ENCODE results near the gene ASTE1.
A peak's percentile ranks its signal among the peaks of the same experiment; 100 is the strongest.

The ASTE1 gene, protein sequence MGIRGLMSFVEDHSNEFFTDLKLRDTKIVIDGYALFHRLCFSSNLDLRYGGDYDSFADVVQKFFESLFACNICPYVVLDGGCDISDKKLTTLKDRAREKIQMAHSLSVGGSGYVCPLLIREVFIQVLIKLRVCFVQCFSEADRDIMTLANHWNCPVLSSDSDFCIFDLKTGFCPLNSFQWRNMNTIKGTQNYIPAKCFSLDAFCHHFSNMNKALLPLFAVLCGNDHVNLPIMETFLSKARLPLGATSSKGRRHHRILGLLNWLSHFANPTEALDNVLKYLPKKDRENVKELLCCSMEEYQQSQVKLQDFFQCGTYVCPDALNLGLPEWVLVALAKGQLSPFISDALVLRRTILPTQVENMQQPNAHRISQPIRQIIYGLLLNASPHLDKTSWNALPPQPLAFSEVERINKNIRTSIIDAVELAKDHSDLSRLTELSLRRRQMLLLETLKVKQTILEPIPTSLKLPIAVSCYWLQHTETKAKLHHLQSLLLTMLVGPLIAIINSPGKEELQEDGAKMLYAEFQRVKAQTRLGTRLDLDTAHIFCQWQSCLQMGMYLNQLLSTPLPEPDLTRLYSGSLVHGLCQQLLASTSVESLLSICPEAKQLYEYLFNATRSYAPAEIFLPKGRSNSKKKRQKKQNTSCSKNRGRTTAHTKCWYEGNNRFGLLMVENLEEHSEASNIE

DNA sequence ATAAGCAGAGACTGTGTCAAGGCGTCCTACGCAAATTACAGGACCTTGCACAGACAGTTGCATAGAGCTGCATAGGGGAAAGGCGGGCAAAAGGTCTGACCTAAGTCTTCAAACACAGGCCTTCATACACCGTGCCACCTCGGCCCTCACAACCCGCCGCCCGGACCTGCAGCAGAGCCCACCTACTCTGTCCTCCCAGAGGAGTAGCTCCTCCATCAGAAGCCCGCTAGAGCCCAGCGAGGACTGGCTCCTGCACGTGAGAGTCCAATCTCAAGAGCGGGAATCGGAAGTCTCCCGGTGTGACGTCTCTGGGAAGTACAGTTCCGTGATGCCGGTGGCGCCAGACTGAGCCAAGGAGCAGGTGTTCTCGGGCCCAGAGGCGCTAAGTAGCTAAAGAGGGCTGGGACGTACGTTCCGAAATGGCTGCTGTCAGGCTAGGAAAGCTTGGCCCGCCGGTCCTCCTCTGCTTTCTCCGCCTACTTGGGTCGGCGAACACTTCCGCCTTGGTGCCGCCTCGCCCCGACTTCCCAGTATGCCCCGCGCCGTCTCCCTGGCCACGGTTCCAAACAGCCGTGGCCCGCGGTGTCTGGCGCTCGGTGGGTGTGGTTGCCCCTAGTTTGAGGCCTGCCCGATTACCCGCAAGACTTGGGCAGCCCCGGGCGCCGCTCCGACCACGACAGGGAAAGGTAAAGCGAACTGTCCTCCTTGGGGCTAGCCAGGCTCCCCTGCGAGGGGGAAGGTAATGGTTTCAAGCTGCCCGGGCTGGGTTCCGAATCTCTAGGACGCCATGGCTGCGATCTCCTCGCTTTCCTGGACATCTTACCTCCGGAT lies at the start of gene ASTE1, which contains the start of gene NEK11:
ASTE1 (minus strand) TSS at position 505 of the 831 bp plus-strand sequence. CDS start 1,519 bp downstream, outside the sequence.
NEK11 (plus strand) TSS at position 557 of the 831 bp plus-strand sequence. CDS start 2,832 bp downstream, outside the sequence.
- Histone ChIP-seq H3K4me1 (ENCODE audit: low read depth, poor library complexity, severe bottlenecking) (peaks cover 11% of the 10 kb centered on the region), H3K27me3 (ENCODE audit: insufficient read depth, low read depth) (no peaks in the 10 kb centered on the region), H3K4me2 (peak within 1 kb of the TSS; percentile 61), H3K4me3 (IDR thresholded peaks at IDR 0.05; ENCODE audit: insufficient read depth, low read depth, low read length) (peak within 1 kb of the TSS; percentile 98), H4K20me1 (ENCODE audit: insufficient read depth) (no peaks in the 10 kb centered on the region), H3K79me2 (ENCODE audit: insufficient read depth, low read depth) (no peaks in the 10 kb centered on the region), H3K27ac (peak within 1 kb of the TSS; percentile 79), H3K9ac (peak within 1 kb of the TSS; percentile 88), H3K36me3 (ENCODE audit: insufficient read depth) (no peaks in the 10 kb centered on the region), H2AFZ (ENCODE audit: low read depth) (peak within 1 kb of the TSS; percentile 70)
- TF ChIP-seq, protein P1, sequence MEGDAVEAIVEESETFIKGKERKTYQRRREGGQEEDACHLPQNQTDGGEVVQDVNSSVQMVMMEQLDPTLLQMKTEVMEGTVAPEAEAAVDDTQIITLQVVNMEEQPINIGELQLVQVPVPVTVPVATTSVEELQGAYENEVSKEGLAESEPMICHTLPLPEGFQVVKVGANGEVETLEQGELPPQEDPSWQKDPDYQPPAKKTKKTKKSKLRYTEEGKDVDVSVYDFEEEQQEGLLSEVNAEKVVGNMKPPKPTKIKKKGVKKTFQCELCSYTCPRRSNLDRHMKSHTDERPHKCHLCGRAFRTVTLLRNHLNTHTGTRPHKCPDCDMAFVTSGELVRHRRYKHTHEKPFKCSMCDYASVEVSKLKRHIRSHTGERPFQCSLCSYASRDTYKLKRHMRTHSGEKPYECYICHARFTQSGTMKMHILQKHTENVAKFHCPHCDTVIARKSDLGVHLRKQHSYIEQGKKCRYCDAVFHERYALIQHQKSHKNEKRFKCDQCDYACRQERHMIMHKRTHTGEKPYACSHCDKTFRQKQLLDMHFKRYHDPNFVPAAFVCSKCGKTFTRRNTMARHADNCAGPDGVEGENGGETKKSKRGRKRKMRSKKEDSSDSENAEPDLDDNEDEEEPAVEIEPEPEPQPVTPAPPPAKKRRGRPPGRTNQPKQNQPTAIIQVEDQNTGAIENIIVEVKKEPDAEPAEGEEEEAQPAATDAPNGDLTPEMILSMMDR (conservative IDR thresholded peaks at IDR 0.05; ENCODE audit: low read depth, low read length) = 0 out of 2 replicates have a peak, but pooled peaks have one; percentile 14

DNA sequence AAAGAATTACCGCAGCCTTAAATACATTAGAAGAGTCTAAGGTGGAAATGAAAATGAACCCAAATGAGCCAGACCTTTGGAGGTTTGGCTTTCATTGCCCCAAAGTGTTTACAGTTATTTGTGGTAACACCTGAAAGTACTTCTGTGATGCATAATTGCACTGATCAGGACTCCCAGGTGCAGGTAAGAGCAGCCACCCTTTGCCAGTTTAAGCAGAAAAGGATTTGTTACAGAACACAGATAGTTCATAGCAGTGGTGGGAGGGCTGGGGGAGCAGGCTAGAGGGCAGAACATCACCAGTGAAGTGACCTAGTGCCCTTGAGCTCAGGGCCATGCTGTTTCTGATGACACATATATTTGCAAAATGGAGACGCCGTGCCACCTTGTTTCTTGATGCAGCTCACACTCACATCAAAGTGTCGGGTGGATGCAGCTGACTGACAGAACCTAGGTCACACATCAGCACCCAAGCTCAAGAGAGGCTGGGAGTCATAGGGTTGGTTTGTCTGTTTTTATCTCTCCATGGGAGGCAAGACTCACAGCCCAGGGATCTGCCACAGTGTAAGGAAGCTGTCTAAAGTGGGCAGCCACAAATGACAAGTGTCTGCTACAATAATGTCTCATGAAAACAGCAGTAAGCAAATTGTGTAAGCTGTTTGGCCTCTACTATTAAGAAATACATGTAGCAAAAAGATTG lies 49.2 kb upstream of the ASTE1 start:
- Histone ChIP-seq H3K4me3 (IDR thresholded peaks at IDR 0.05; ENCODE audit: insufficient read depth, low read depth, low read length) (no peak overlapping the region), H3K36me3 (ENCODE audit: insufficient read depth) (no peaks in the 10 kb centered on the region), H4K20me1 (ENCODE audit: insufficient read depth) (no peaks in the 10 kb centered on the region), H2AFZ (ENCODE audit: low read depth) (peak overlapping the region; percentile 39; the same call in 1 of the 2 replicates), H3K27ac (peak overlapping the region; percentile 85), H3K79me2 (ENCODE audit: insufficient read depth, low read depth) (no peaks in the 10 kb centered on the region), H3K4me2 (peak overlapping the region; percentile 75), H3K4me1 (ENCODE audit: low read depth, poor library complexity, severe bottlenecking) (peaks cover 75% of the 10 kb centered on the region), H3K27me3 (ENCODE audit: insufficient read depth, low read depth) (no peaks in the 10 kb centered on the region), H3K9ac (peak overlapping the region; percentile 49; the same call in 1 of the 2 replicates)
- TF ChIP-seq, protein P1 (conservative IDR thresholded peaks at IDR 0.05; ENCODE audit: low read depth, low read length) = no peak

DNA sequence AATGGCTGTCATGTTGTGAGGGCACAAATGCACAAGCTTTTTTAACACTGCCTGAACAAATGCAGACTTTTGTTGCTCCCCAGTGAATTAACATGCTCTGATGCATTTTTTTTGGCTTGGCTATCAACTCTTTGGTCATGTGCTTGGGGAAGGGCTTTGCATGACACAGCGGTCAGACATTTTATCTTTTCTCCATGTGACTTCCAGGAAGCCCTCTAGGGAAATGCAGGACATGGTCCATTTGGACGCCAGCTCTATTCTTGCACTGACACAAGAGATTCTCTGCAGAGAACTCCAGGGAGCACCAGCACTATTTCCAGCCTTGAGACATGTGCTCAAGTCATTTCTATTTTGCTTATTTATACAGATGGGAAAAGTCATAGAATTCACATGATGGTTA lies 46.2 kb upstream of the ASTE1 start:
- Histone ChIP-seq H4K20me1 (ENCODE audit: insufficient read depth) (no peaks in the 10 kb centered on the region), H3K79me2 (ENCODE audit: insufficient read depth, low read depth) (no peaks in the 10 kb centered on the region), H3K36me3 (ENCODE audit: insufficient read depth) (no peaks in the 10 kb centered on the region), H3K4me2 (no peak overlapping the region), H3K27me3 (ENCODE audit: insufficient read depth, low read depth) (no peaks in the 10 kb centered on the region), H3K4me1 (ENCODE audit: low read depth, poor library complexity, severe bottlenecking) (peaks cover 76% of the 10 kb centered on the region), H3K9ac (no peak overlapping the region), H3K4me3 (IDR thresholded peaks at IDR 0.05; ENCODE audit: insufficient read depth, low read depth, low read length) (no peak overlapping the region), H3K27ac (no peak overlapping the region), H2AFZ (ENCODE audit: low read depth) (no peak overlapping the region)
- TF ChIP-seq, protein P1 (conservative IDR thresholded peaks at IDR 0.05; ENCODE audit: low read depth, low read length) = no peak

Measured in KMS-11 (cell line).